Keratinocyte (primary cell): ENCODE data around the gene PDE6A. TPM values are rescaled to one million over a fixed set of nuclear protein-coding genes. Genes with fewer than 3 reads are reported as not detected.

Source experiments
- DNase-seq: peaks from one replicate; pipeline ENCODE4 v3.0.0-alpha.2; 2011; ENCODE audit warnings: low read depth, missing footprints, low spot score
- FAIRE-seq: peaks from 2 replicates; lab custom pipeline; 2011; peaks lifted over from hg19 to GRCh38; lab: Jason Lieb, UNC
- H2AFZ ChIP-seq: 2 replicates; pipeline ENCODE4 v1.6.0; 2012; ENCODE audit warnings: low read length, control low read depth, inconsistent platforms; ENCODE audit not compliant: control insufficient read depth
- H3K27ac ChIP-seq: 2 replicates; pipeline ENCODE4 v1.5.1; 2011; ENCODE audit warnings: low read length; ENCODE audit not compliant: control insufficient read depth, insufficient read depth
- H3K27me3 ChIP-seq: 3 replicates; pipeline ENCODE4 v1.6.0; 2011; ENCODE audit warnings: low read length; ENCODE audit not compliant: control insufficient read depth, insufficient read depth; ENCODE audit errors: extremely low read depth
- H3K36me3 ChIP-seq, 2 experiments: 2 replicates in 1 of 2; 3 replicates in 1 of 2; pipeline ENCODE4 v1.5.1; 2011; ENCODE audit warnings: low read length in 2 of 2, mild to moderate bottlenecking in 1 of 2; ENCODE audit not compliant: control insufficient read depth in 2 of 2, insufficient read depth in 2 of 2; ENCODE audit errors: extremely low read depth in 1 of 2
- H3K4me1 ChIP-seq: 3 replicates; pipeline ENCODE4 v1.5.1; 2011; ENCODE audit warnings: low read length; ENCODE audit not compliant: control insufficient read depth, insufficient read depth; ENCODE audit errors: extremely low read depth
- H3K4me2 ChIP-seq: 3 replicates; pipeline ENCODE4 v1.6.0; 2011; ENCODE audit warnings: low read depth, low read length; ENCODE audit not compliant: control insufficient read depth, insufficient read depth; ENCODE audit errors: extremely low read depth
- H3K4me3 ChIP-seq, 3 experiments: fragments of 200-600 bp in 1 of 3; sonication (generic) in 1 of 3; 2 replicates in 2 of 3; 3 replicates in 1 of 3; pipeline ENCODE4 v1.5.1; 2011 to 2016; ENCODE audit warnings: low read length in 3 of 3, mild to moderate bottlenecking in 3 of 3, control low read depth in 2 of 3, inconsistent platforms in 1 of 3, low read depth in 1 of 3, mixed read lengths in 1 of 3, mixed run types in 1 of 3, moderate library complexity in 1 of 3; ENCODE audit not compliant: control insufficient read depth in 2 of 3, insufficient read depth in 2 of 3; ENCODE audit errors: extremely low read depth in 1 of 3
- H3K79me2 ChIP-seq: 2 replicates; pipeline ENCODE4 v1.6.0; 2012; ENCODE audit warnings: low read length; ENCODE audit not compliant: control insufficient read depth, insufficient read depth
- H3K9ac ChIP-seq: 3 replicates; pipeline ENCODE4 v1.6.0; 2011; ENCODE audit warnings: low read length; ENCODE audit not compliant: control insufficient read depth, insufficient read depth; ENCODE audit errors: extremely low read depth
- H3K9me1 ChIP-seq: 3 replicates; pipeline ENCODE4 v1.6.0; 2011; ENCODE audit warnings: low read length; ENCODE audit not compliant: control insufficient read depth, insufficient read depth; ENCODE audit errors: extremely low read depth
- H3K9me3 ChIP-seq: 2 replicates; pipeline ENCODE4 v1.5.1; 2012; ENCODE audit warnings: low read depth, low read length; ENCODE audit not compliant: control insufficient read depth
- H4K20me1 ChIP-seq: 3 replicates; pipeline ENCODE4 v1.6.0; 2011; ENCODE audit warnings: low read length; ENCODE audit not compliant: control insufficient read depth, insufficient read depth; ENCODE audit errors: extremely low read depth
- EZH2 ChIP-seq: IDR thresholded peaks from one replicate; pipeline ENCODE4 v1.6.1; 2012; ENCODE audit warnings: inconsistent platforms, mild to moderate bottlenecking, low read length, moderate library complexity
- dilution Hi-C: fragments of 300-500 bp; cut with MboI; formaldehyde crosslinking; loops from one replicate; pipeline ENCODE4 v1.7.0; 2020; ENCODE audit warnings: low sequenced_read_pairs; ENCODE audit not compliant: extremely low pct_ligation_motif_present
- polyA plus RNA-seq, 5 experiments: library from polyadenylated mRNA; depleted of rRNA in 3 of 5; stranded (reverse) in 3 of 5; stranded (forward) in 1 of 5; unstranded in 1 of 5; fragments of >200 nt; gene quantifications; 1 replicate in 1 of 5; 2 replicates in 3 of 5; 3 replicates in 1 of 5; pipeline versions ENCODE4 v1.2.1 to v1.2.3, GENCODE V29; 2011 to 2012; ENCODE audit warnings: missing spikeins in 2 of 5, low read depth in 1 of 5, low replicate concordance in 1 of 5
- TF ChIP-seq, protein P1 (sequence below), 3 experiments: IDR thresholded peaks in 1 of 3; conservative IDR thresholded peaks in 1 of 3; optimal IDR thresholded peaks in 1 of 3; 2 replicates in 2 of 3; 3 replicates in 1 of 3; pipeline versions ENCODE3 to v1.5.1; 2011; ENCODE audit warnings: low read length in 3 of 3, mild to moderate bottlenecking in 3 of 3, moderate library complexity in 2 of 3, control low read depth in 1 of 3, inconsistent platforms in 1 of 3; ENCODE audit not compliant: insufficient read depth in 2 of 3; ENCODE audit errors: extremely low read depth in 1 of 3

Gene PDE6A
- polyA plus RNA-seq, 1 donor (not counting 4 experiments of a cell fraction or from before 2014, with no cell fraction given): 0.03 TPM

DNA sequence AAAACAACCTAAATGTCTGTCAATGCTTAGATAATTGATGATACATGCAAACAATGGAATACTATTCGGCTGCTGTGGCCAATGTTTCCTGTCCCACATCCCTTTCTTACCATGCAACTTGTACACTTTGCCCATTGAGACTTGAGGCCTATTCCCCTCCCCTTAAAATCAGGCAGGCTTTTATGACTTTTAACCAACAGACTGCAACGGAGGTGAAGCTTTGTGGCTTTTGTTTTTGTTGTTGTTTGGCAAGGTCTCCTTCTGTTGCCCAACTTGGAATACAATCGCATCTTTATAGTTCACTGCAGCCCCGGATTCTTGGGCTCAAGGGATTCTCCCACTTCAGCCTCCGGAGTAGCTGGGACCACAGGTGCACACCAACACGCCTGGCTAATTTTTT is 10.2 kb upstream of the PDE6A start:
- no peak for FAIRE-seq

DNA sequence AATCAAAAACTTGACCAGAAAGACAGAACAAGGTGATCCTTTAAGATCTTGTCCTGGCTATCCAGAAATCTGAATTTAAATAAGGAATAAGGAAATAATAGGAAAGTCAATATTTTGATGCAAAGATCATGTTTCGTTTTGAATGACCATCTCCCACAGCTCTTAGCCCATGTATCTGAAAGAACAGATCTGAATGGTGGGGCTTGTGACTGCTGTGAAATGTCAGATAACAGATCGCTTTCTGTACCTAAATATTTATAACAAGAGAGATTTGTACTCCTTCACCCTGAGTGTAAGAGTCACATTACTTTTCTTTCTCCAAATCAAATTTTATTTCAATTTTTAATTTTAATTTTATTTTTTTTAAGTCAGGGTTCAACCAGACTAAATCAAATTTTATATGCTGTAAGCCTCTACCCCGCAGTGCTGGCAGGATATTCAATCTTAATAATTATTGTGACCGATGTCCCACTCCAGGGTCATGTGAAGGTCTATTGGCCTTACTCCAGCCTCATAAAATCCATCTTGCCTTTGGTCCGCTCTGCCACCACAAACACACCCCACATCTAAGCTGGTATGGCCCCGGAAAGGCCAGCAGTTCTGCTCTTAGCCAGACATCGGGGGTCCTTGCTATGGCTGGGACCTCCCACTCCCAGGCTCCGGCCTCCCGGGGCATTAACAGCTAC is 9.0 kb upstream of the PDE6A start:
- FAIRE-seq: no peak
- Histone ChIP-seq H4K20me1 (no peaks in the 10 kb centered on the region), H3K27ac (no peak overlapping the region), H3K36me3 (no peaks in the 10 kb centered on the region), H3K4me2 (no peak overlapping the region), H3K4me3 (no peak overlapping the region), H3K9me3 (no peaks in the 10 kb centered on the region), H3K79me2 (no peaks in the 10 kb centered on the region), H2AFZ (no peak overlapping the region), H3K9ac (no peak overlapping the region), H3K4me1 (no peaks in the 10 kb centered on the region), H3K9me1 (no peaks in the 10 kb centered on the region), H3K27me3 (no peaks in the 10 kb centered on the region)
- DNase-seq: no peak
- TF ChIP-seq EZH2: no peak
- dilution Hi-C loops: loop anchor here (25.0 kb wide), 1 partner anchor 91 kb away; no protein-coding TSS in a partner anchor

More for the DNA sequence above, 10.2 kb upstream of the PDE6A start:
- Histone ChIP-seq H4K20me1 (no peaks in the 10 kb centered on the region), H3K36me3 (no peaks in the 10 kb centered on the region), H3K27me3 (no peaks in the 10 kb centered on the region), H3K9me1 (no peaks in the 10 kb centered on the region), H3K4me1 (peaks cover 6% of the 10 kb centered on the region), H3K27ac (no peak overlapping the region), H3K79me2 (no peaks in the 10 kb centered on the region), H3K9ac (no peak overlapping the region), H2AFZ (no peak overlapping the region), H3K4me2 (no peak overlapping the region), H3K9me3 (no peaks in the 10 kb centered on the region), H3K4me3 (no peak overlapping the region)
- dilution Hi-C loops: loop anchor here (25.0 kb wide), 1 partner anchor 92 kb away; no protein-coding TSS in a partner anchor
- no peak for DNase-seq
- TF ChIP-seq EZH2: no peak
- TF ChIP-seq, protein P1, sequence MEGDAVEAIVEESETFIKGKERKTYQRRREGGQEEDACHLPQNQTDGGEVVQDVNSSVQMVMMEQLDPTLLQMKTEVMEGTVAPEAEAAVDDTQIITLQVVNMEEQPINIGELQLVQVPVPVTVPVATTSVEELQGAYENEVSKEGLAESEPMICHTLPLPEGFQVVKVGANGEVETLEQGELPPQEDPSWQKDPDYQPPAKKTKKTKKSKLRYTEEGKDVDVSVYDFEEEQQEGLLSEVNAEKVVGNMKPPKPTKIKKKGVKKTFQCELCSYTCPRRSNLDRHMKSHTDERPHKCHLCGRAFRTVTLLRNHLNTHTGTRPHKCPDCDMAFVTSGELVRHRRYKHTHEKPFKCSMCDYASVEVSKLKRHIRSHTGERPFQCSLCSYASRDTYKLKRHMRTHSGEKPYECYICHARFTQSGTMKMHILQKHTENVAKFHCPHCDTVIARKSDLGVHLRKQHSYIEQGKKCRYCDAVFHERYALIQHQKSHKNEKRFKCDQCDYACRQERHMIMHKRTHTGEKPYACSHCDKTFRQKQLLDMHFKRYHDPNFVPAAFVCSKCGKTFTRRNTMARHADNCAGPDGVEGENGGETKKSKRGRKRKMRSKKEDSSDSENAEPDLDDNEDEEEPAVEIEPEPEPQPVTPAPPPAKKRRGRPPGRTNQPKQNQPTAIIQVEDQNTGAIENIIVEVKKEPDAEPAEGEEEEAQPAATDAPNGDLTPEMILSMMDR (optimal IDR thresholded peaks at IDR 0.05 in 1 of 3, IDR thresholded peaks at IDR 0.05 in 1 of 3, conservative IDR thresholded peaks at IDR 0.05 in 1 of 3; ENCODE audit: extremely low read depth in 1 of 3, insufficient read depth in 2 of 3, low read length in 3 of 3): no peak
